ENCODE measurements around the gene LAMA4.

- TF ChIP-seq BORCS8-MEF2B (CRISPR knock-in tag; IDR thresholded peaks at IDR 0.05) (no peak), POLR2A (IDR thresholded peaks at IDR 0.05; ENCODE audit: insufficient read depth in 1 of 2, low read depth in 2 of 2, low read length in 2 of 2) (no peak)
- TF ChIP-seq, protein P1, sequence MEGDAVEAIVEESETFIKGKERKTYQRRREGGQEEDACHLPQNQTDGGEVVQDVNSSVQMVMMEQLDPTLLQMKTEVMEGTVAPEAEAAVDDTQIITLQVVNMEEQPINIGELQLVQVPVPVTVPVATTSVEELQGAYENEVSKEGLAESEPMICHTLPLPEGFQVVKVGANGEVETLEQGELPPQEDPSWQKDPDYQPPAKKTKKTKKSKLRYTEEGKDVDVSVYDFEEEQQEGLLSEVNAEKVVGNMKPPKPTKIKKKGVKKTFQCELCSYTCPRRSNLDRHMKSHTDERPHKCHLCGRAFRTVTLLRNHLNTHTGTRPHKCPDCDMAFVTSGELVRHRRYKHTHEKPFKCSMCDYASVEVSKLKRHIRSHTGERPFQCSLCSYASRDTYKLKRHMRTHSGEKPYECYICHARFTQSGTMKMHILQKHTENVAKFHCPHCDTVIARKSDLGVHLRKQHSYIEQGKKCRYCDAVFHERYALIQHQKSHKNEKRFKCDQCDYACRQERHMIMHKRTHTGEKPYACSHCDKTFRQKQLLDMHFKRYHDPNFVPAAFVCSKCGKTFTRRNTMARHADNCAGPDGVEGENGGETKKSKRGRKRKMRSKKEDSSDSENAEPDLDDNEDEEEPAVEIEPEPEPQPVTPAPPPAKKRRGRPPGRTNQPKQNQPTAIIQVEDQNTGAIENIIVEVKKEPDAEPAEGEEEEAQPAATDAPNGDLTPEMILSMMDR (CRISPR knock-in tag; IDR thresholded peaks at IDR 0.05): no peak
- TF ChIP-seq, protein P2, sequence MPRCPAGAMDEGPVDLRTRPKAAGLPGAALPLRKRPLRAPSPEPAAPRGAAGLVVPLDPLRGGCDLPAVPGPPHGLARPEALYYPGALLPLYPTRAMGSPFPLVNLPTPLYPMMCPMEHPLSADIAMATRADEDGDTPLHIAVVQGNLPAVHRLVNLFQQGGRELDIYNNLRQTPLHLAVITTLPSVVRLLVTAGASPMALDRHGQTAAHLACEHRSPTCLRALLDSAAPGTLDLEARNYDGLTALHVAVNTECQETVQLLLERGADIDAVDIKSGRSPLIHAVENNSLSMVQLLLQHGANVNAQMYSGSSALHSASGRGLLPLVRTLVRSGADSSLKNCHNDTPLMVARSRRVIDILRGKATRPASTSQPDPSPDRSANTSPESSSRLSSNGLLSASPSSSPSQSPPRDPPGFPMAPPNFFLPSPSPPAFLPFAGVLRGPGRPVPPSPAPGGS (CRISPR knock-in tag; IDR thresholded peaks at IDR 0.05): no peak
Measured at GRCh38 chr6:112189494-112189893, 64.9 kb downstream of the LAMA4 start.
